ENCODE measurements around the gene ST3GAL6.

GRCh38 chr3:98733053-98733811 lies 29.9 kb upstream of the ST3GAL6 start:
- TF ChIP-seq, protein P1, sequence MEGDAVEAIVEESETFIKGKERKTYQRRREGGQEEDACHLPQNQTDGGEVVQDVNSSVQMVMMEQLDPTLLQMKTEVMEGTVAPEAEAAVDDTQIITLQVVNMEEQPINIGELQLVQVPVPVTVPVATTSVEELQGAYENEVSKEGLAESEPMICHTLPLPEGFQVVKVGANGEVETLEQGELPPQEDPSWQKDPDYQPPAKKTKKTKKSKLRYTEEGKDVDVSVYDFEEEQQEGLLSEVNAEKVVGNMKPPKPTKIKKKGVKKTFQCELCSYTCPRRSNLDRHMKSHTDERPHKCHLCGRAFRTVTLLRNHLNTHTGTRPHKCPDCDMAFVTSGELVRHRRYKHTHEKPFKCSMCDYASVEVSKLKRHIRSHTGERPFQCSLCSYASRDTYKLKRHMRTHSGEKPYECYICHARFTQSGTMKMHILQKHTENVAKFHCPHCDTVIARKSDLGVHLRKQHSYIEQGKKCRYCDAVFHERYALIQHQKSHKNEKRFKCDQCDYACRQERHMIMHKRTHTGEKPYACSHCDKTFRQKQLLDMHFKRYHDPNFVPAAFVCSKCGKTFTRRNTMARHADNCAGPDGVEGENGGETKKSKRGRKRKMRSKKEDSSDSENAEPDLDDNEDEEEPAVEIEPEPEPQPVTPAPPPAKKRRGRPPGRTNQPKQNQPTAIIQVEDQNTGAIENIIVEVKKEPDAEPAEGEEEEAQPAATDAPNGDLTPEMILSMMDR (IDR thresholded peaks at IDR 0.05; ENCODE audit: low read length), result no peak
- TF ChIP-seq EZH2phosphoT487 (IDR thresholded peaks at IDR 0.05; ENCODE audit: low read length), result no peak

Data from MM.1S (cell line).